HUDEP-2 (cell line): ENCODE results near the gene CASP8.

Experiments used
- DNase-seq, 76 experiments: peaks; one replicate each; lab custom pipeline; 2025; ENCODE audit not compliant: unreplicated experiment in 76 of 76; lab: John Stamatoyannopoulos, UW

Gene CASP8

GRCh38 chr2:201320701-201321100, 60.4 kb downstream of the CASP8 start:
- no peak for DNase-seq

- DNase-seq = no peak
Observed at GRCh38 chr2:201322772-201323171, 62.4 kb downstream of the CASP8 start.

- DNase-seq = no peak
Observed at GRCh38 chr2:201327678-201328077, 67.3 kb downstream of the CASP8 start.

- no peak for DNase-seq
Observed at GRCh38 chr2:201329409-201329808, 69.1 kb downstream of the CASP8 start.
